GM19467 (cell line): ENCODE results near the gene SSC4D.

Source experiments
- ATAC-seq: cut with Tn5 transposase; IDR thresholded peaks from one replicate; pipeline ENCODE4 v1.9.1; 2021; ENCODE audit warnings: mild to moderate bottlenecking, moderate library complexity; ENCODE audit not compliant: unreplicated experiment

SSC4D gene

GRCh38 chr7:76356115-76356514 lies 53.4 kb downstream of the SSC4D start:
- no peak for ATAC-seq

DNA sequence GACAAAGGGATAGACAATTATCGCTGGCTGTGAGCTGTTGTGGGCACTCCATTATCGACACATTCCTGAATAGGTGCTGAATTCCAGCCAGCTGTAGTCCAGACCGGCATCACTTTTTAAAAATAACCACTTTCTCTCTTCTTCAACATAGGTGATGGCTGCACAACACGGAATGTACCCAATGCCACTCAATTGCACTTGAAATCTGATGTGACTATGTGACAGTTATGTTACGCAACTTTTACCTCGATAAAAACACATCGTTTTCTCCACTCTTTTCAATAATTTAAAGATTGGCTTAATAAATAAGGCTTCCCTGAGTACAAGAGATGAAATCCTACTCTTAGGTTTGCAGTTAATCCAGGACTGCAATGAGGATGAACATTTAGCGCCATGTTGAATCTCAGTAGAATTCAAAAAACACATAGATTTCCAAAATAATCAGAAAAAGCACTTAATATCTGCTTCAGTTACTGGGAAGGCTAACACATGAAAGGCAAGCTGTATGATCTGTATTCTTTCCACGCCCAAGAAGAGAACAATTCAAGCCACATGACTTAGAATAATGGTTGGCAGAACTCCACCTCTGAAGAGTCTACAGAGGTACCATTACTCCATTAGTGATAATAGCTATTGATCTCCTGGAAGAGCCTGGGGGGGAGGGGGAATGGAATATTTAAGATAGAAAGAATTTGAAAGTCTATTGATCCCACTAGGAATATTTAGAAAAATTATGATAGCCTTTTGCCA lies 54.3 kb downstream of the SSC4D start:
- no peak for ATAC-seq

DNA sequence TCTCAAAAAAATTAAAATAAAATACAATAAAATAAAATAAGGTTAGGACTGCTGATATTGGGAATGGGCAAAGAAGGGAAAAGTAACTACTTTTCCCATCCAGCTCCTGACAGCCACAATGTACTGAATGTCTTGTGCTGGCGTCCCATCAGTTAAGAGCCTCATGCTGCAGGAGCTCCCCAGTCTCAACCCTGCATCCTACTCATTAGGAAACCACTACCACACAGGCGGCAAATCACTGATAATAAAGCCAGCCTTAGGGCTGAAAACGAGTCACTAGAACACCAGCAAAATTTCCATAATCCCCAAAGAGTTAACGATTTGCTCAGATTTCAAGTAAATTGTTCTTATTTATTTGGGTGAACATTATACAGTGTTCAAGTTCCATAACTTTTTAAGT lies 55.0 kb downstream of the SSC4D start:
- ATAC-seq: no peak

GRCh38 chr7:76353744-76354143 lies 55.8 kb downstream of the SSC4D start:
- ATAC-seq: no peak

GRCh38 chr7:76352193-76352592 lies 57.3 kb downstream of the SSC4D start:
- ATAC-seq: no peak

DNA sequence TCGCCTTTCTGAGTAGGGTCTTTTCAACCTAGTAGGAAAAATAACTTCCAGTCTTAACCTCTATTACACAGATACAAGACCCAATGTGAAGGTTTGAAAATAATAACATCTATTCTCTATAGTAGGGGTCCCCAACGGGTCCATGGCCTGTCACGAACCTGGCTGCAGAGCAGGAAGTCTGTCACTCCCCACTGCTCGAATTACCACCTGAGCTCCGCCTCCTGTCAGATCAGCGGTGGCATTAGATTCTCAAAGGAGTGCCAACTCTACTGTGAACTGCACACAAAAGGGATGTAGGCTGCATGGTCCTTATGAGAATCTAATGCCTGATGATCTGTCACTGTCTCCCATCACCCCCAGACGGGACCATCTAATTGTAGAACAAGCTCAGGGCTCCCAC lies 58.1 kb downstream of the SSC4D start:
- ATAC-seq: no peak

DNA sequence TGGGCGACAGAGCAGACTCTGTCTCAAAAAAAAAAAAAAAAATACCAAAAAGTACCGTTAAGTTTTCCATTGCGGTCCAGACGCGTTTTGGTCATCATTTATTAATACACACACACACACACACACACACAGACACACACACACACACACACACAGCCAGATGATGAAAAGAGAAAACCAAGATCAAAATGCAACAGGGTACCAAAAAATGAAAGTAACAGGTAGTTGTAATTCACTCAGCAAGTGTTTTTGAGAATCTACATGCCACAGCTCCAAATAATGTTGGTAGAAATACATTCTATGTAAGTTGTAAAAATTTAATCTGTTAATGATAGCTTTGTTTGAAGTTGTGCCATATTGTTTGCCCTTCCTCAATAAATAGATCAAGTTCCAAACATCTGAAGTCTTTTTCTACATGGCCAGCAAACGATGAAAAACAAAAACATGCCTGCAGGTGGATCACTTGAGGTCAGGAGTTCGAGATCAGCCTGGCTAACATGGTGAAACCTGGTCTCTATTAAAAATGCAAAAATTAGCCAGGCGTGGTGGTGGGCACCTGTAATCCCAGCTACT lies 60.1 kb downstream of the SSC4D start:
- ATAC-seq: no peak

- no peak for ATAC-seq
These were observed 61.8 kb downstream of the SSC4D start for GRCh38 chr7:76347710-76348109.

- no peak for ATAC-seq
These were observed 62.7 kb downstream of the SSC4D start for GRCh38 chr7:76346778-76347177.

GRCh38 chr7:76346097-76346496 lies 63.4 kb downstream of the SSC4D start:
- no peak for ATAC-seq

DNA sequence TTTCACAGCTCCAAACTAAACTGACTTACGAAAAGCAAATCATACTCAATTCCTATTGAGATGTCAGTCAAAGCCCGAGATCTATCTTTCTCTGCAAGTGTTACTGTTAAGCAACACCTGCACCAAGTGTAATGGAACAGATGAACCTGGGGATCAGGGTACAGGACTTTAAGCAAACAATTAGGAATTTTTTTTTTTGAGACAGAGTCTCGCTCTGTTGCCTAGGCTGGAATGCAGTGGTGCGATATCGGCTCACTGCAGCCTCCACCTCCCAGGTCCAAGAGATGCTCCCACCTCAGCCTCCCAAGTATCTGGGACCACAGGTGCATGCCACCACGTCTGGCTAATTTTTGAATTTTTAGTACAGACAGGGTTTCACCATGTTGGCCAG lies 65.6 kb downstream of the SSC4D start:
- ATAC-seq: no peak

DNA sequence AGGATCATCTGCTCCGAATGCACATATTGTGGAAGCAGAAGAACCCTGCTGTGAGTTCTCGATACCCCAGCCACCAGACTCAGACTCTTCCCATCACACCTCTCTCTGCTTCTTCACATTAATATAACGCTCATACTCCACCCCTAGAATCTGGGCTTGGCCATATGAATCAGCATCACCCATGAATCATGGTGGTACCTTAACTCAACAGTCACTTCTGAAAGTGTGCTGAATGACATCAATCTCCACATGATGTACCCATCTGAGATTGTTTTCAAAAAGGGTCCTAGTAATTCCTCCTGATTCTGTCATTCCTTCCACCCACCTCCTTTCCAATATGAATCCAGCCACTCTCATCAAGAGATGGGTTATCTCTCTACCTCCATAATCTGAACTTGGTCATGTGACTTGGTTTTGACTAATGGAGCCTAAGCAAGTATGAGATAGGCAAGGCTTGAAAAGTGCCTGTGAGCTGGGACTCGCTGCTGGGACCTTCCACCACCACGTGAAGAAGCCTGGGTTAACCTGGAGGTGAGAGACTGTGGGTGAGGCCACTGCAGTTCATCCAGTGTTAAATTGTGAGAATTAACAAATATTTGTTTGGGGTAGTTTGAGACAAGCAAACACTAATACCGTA lies 66.1 kb downstream of the SSC4D start:
- no peak for ATAC-seq

GRCh38 chr7:76342222-76342621 lies 67.3 kb downstream of the SSC4D start:
- ATAC-seq: no peak

- no peak for ATAC-seq
These were observed 68.8 kb downstream of the SSC4D start for GRCh38 chr7:76340617-76341131.
